ENCODE results near the gene ANXA8L1.
"Not testable (repeated sequence)": the region's sequence is repeated elsewhere in the genome, so short reads cannot be mapped to it uniquely, and the experiment has no call there.

ANXA8L1 gene

DNA sequence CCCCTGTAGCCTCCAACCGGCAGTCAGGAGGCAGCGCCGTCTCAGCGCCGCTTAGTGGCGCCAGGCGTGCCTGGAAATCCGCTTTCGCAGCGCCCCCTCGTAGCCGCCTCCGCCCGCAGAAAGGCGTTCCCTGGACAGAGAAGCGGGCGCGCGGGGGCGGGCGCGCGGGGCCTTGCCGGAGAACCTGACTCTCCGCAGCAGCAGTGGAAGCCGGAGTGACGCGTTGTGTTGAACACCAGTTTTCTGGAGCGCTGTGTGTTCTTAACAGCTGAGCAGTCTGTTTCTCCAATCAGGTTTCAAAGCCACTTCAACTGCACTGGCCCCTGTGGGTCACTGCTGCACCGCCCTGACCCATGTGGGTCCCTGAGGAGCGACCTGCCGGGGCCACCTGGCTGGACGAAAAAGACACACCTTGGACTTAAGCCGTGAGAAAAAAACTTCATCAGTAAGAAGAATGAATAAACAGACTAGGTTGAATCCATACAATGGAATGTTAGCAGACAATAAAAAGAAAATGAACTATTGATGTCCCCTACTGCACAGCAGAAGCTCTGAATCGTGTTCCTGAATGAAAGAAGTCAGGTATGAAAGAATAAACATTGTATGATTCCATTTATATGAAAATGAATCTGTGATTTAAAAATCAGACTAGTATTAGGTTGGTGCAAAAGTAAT is 22.8 kb downstream of the ANXA8L1 start:
- DNase-seq = not testable (repeated sequence)

DNA sequence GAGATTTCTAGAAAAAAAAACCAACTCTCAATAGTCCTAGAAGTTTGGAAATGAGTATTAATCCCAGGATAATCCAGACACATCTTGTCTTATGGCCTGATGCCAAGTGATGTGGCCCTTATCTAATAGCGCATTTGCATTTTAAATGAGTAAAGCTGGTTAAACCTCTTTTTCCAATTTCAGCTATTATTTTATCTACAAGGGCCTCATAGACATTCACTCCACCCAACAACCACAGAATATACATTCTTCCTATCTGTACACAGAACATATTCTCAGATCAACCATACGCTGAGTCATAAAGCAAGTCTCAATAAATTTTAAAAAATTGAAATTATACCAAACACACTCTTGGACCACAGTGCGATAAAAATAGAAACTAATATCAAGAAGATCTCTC is 34.0 kb downstream of the ANXA8L1 start:
- not testable (repeated sequence) for DNase-seq

DNA sequence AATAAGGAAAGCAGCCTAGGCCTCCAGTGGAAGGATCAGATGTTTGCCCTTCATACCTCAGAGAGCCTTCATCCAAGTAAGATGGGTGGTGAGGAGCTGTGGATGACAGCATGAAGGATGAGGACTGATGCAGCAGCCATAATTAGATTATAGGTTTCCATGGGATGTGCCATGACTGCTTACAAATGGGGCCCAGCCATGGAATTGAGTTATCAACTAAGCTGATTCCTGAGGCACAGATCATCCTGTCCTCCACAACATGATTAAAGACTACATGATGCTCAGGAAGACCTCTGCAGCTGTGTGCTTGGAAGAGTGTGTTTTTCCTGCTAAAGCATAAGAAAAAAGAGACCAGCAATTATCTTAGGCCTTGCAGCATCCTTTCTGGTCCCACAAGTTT is 35.5 kb downstream of the ANXA8L1 start:
- DNase-seq = not testable (repeated sequence)

DNA sequence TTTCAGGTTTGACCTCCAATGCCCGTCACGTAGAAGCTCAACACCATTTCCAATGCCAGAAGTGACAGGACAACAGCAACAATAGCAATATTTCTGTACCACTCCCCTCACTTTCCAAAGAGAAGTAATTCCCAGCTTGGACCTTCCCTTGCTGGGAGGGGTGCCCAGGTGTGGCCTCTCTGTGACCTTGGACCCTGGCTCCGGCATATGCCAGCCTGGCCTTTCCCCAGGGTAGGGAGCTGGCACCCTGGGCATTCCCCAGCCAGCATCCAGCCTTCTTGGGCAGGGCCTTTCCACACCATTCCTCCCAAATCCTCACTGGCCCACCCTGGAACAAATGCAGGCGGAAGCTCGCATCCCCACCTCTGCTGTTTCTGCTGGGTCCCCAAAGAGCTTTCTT is 37.1 kb downstream of the ANXA8L1 start:
- not testable (repeated sequence) for DNase-seq

DNA sequence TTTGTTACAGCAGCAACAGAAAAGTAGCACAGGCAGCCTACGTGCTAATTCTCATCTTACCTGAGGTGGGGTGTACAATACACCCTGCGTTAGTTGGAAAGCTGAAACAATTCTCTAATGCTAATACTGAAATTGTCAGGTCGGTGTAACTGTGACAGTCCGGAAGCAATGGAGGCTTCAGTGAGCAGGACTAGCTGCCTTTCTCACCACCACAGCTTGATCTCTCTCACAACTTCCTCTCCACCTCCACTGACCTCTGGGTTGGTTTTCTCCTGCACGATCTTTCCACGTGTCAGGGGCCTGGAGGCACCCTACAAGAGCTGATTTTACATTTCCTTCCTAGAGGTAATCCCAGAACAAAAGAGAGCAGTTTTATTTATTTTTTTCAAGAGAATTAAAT is 39.7 kb downstream of the ANXA8L1 start:
- not testable (repeated sequence) for DNase-seq

DNA sequence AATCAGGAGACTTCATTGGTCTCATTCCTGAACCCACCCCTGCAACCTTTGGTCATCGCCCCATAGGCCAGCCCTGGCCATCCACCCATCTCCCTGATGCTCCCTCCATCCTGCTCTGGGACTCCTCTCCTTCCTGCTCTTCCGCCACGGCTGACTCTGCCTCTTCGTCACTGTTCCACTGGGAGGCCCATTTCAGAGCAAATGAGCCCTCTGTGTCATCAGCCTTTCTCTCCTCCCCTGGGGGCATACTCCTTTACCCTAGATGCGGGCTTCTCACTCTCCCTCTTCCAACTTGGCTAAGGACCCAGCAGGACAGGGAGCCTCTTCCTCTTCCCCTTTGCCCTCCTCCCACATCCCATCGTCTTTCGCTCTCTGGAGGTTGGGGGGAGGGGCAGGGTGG is 42.7 kb downstream of the ANXA8L1 start:
- DNase-seq = not testable (repeated sequence)

DNA sequence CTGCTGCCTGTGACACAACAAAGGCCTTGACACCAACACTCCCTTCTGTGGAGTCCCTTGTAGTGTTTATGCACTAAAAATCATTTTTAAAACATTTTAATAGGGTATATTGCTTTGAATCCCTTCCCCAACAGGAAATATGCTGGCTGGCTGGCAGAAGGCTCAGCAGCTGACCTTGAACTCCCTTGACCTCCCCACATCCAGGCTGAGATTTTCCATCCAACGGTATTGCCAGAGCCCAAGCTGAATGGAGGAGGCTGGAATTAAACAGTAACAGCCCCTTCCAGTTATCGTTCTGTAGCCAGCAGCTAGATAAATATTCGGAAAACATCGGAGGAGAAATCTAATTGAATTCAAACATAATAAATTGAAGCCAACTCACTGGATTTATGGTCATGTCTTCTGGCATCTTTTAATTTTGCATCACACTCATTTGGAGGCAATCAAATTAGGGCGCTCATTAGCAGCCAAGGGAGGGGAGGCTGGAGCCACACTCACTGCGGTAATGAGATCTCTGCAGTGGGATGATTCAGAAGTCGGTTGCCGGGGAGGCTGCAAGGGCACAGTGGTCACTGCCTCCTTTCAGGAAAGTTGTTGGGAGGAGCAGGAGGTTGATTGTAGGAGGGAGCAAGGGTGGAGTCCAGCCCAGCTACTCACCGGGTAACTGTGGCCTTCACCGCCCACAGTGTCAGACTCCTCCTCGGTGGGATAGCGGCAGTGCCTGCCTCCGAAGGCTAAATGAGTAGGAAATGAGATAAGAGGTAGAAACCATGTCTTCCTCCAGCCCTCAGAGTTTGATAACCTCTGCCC is 44.2 kb downstream of the ANXA8L1 start:
- DNase-seq = not testable (repeated sequence)

DNA sequence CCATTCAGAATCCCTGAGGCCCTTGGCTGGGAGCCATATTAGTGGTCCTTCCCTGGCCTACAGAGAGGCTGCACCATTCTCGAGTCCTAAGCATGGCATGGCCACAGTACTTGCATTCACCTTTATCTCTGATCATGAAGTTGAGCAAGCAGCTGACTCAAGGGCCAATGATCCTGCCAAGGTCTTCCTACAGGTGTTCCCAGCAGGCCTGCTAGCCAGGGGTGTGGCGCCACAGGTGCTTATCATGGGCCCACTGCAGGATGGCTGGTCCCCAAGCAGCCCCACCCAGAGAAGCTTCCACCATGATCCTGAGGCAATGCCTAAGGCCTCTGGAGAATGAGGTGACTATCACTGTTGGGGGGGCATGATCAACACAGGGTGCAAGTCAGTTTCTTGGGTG is 48.0 kb downstream of the ANXA8L1 start:
- DNase-seq = not testable (repeated sequence)

DNA sequence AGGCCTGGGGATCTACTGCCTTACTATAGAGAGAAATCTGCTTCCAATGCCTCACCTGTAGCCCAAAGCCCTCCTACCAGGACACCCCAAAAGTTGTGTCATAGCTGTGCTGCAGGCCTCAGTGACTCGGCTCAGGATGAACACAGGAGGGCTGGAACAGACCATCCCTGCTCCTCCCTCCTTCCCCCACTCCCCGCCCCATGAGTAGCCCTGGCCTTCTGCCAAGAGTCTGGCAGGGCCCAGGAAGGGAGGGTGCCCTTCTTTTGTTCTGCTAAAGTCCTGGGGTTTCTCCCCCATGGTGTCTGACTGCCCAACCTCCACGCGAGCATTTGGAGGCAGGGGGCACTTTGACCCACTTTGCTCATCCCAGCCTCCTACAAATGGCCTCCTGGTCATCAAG is 65.4 kb downstream of the ANXA8L1 start:
- not testable (repeated sequence) for DNase-seq
